Measurements from ENCODE around the gene USF2. TPM values are rescaled to one million over a fixed set of nuclear protein-coding genes. Genes with fewer than 3 reads are reported as not detected.

The USF2 gene
- total and polyA plus RNA-seq, 2 of the 8 experiments (the other 6 are each of a cell fraction or from before 2014, with no cell fraction given), result 74.1 to 109 TPM

DNA sequence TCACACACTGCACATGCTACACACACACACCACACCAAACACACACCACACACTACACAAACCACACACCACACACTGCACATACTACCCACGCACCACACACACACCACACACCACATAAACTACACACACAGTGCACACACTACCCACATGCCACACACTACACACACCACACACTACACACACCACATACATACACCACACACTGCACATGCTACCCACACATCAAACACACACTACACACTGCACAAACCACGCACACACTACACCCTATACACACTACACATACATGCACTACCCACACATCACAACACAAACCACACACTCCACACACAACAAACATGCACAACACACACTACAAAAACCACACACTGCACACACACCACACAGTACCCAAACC is 29.2 kb downstream of the USF2 start:
- Histone ChIP-seq H3K18ac (ENCODE audit: extremely low read depth, low read length) (no peak overlapping the region), H3K4me1 (replicated peaks in 1 of 4; ENCODE audit: control insufficient read depth in 3 of 4, insufficient read depth in 4 of 4, low read length in 3 of 4) (peaks cover 0 to 16% (median 10%) of the 10 kb centered on the region in 4 experiments; a peak in 6 of 7 replicates), H3K27me3 (replicated peaks in 1 of 4; ENCODE audit: control insufficient read depth in 3 of 4, extremely low read depth in 1 of 4, insufficient read depth in 3 of 4, low read length in 3 of 4) (peaks cover 0 to 12% (median 2%) of the 10 kb centered on the region in 4 experiments; a peak in 2 of 7 replicates), H3K56ac (replicated peaks; ENCODE audit: insufficient read length, low read depth, low read length) (peak overlapping the region; percentile 100), H3K9me3 (ENCODE audit: insufficient read depth in 2 of 2, low read depth in 1 of 2, low read length in 1 of 2) (no peaks in the 10 kb centered on the region; a peak in 1 of 4 replicates), H2BK15ac (ENCODE audit: low read length) (peak overlapping the region; percentile 62; the same call in 1 of the 2 replicates), H3K36me3 (ENCODE audit: control insufficient read depth in 2 of 4, insufficient read depth in 4 of 4, low read length in 3 of 4) (no peaks in the 10 kb centered on the region; a peak in 1 of 8 replicates), H2AFZ (ENCODE audit: low read length) (no peak overlapping the region), H2BK120ac (replicated peaks; ENCODE audit: low read depth, low read length) (no peak overlapping the region), H4K8ac (ENCODE audit: extremely low read depth, insufficient read depth, low read length) (no peak overlapping the region), H3K27ac (ENCODE audit: low read depth, low read length) (no peak overlapping the region), H3K4me2 (ENCODE audit: insufficient read depth in 1 of 2, low read depth in 2 of 2, low read length in 2 of 2) (no peak overlapping the region; a peak in 1 of 4 replicates), H2BK5ac (ENCODE audit: low read depth, low read length) (peak overlapping the region; percentile 21; the same call in 1 of the 2 replicates), H3K23ac (ENCODE audit: insufficient read length) (no peak overlapping the region), H4K5ac (ENCODE audit: insufficient read length, low read depth, low read length) (peak overlapping the region; percentile 12), H2BK20ac (ENCODE audit: low read length) (peak overlapping the region; percentile 35; the same call in 1 of the 2 replicates), H3K4me3 (ENCODE audit: extremely low read depth in 1 of 4, insufficient read depth in 2 of 4, low read depth in 3 of 4, low read length in 4 of 4) (no peak overlapping the region), H4K91ac (replicated peaks; ENCODE audit: insufficient read length, low read length) (peak overlapping the region; percentile 97), H2AK5ac (ENCODE audit: low read depth, low read length) (peak overlapping the region; percentile 98; the same call in 1 of the 2 replicates), H3K4ac (replicated peaks; ENCODE audit: insufficient read length, low read depth, low read length) (no peak overlapping the region), H3K79me1 (ENCODE audit: low read depth, low read length) (peaks cover 3% of the 10 kb centered on the region; the same call in 1 of the 2 replicates), H2BK12ac (ENCODE audit: low read depth, low read length) (peak overlapping the region; percentile 6; the same call in 1 of the 2 replicates), H3K9ac (replicated peaks in 1 of 4; ENCODE audit: extremely low read depth in 1 of 4, low read depth in 3 of 4, low read length in 3 of 4) (peak overlapping the region in 1 of 4 experiments; percentile 62; a peak in 1 of 7 replicates), H3K23me2 (ENCODE audit: low read depth, low read length) (peaks cover 24% of the 10 kb centered on the region; the same call in 1 of the 2 replicates), H3K79me2 (ENCODE audit: control insufficient read depth in 1 of 2, insufficient read depth in 2 of 2, low read length in 2 of 2) (no peaks in the 10 kb centered on the region), H3K14ac (ENCODE audit: insufficient read length) (no peak overlapping the region), H4K20me1 (replicated peaks in 1 of 2; ENCODE audit: control insufficient read depth in 1 of 2, insufficient read depth in 2 of 2, low read length in 2 of 2) (peaks cover 0 to 21% of the 10 kb centered on the region in 2 experiments)
- CTCF ChIA-PET (ENCODE audit: partially characterized antibody), result no interaction called here
- POLR2A ChIA-PET (ENCODE audit: partially characterized antibody), result no interaction called here
- FAIRE-seq (no peak), DNase-seq (ENCODE audit: low read depth in 1 of 2, low spot score in 2 of 2) (no peak)
- 88% methylated on average over 2 of the region's 2 CpGs; no CpG with 5 or more reads in 1 of the 2 experiments for WGBS, 2 experiments (ENCODE audit: extremely low coverage in 1 of 2, insufficient coverage in 1 of 2, insufficient read length in 1 of 2, insufficient replicate concordance in 2 of 2, low coverage in 1 of 2, low lambda C conversion rate in 2 of 2, missing lambda C conversion rate in 1 of 2)
- no peak for TF ChIP-seq FOSL1 (IDR thresholded peaks at IDR 0.05; ENCODE audit: insufficient read depth, low read depth, low read length)
- no peak for TF ChIP-seq RAD21 (IDR thresholded peaks at IDR 0.05 in 1 of 2, conservative IDR thresholded peaks at IDR 0.05 in 1 of 2; ENCODE audit: low read depth in 2 of 2, low read length in 2 of 2)
- no peak for TF ChIP-seq EP300 (IDR thresholded peaks at IDR 0.05; ENCODE audit: borderline replicate concordance in 1 of 2, low read depth in 2 of 2, low read length in 2 of 2)
- no peak for TF ChIP-seq TBP (IDR thresholded peaks at IDR 0.05; ENCODE audit: low read depth, low read length)
- TF ChIP-seq RXRA (IDR thresholded peaks at IDR 0.05; ENCODE audit: insufficient read depth, low read depth, low read length), result no peak
- no peak for TF ChIP-seq SP1 (IDR thresholded peaks at IDR 0.05; ENCODE audit: low read depth, low read length)
- TF ChIP-seq TCF12 (IDR thresholded peaks at IDR 0.05; ENCODE audit: low read depth, low read length), result no peak
- TF ChIP-seq CBX8 (IDR thresholded peaks at IDR 0.05; ENCODE audit: borderline replicate concordance, low read depth, low read length), result no peak
- TF ChIP-seq RBBP5 (IDR thresholded peaks at IDR 0.05; ENCODE audit: borderline replicate concordance, low read depth, low read length), result no peak
- no peak for TF ChIP-seq BCL11A (IDR thresholded peaks at IDR 0.05; ENCODE audit: low read depth in 2 of 2, low read length in 2 of 2)
- TF ChIP-seq, protein P1, sequence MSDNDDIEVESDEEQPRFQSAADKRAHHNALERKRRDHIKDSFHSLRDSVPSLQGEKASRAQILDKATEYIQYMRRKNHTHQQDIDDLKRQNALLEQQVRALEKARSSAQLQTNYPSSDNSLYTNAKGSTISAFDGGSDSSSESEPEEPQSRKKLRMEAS (IDR thresholded peaks at IDR 0.05), result no peak
- TF ChIP-seq GABPA (IDR thresholded peaks at IDR 0.05; ENCODE audit: borderline replicate concordance, insufficient read depth, low read length), result no peak

Data from H1 (cell line).